GM19238 (cell line): Measurements from ENCODE around the gene SIPA1L2.

Experiments used
- DNase-seq: peaks from one replicate; pipeline ENCODE4 v3.0.0; 2011; ENCODE audit warnings: low spot score; ENCODE audit not compliant: insufficient read length

SIPA1L2 gene

DNA sequence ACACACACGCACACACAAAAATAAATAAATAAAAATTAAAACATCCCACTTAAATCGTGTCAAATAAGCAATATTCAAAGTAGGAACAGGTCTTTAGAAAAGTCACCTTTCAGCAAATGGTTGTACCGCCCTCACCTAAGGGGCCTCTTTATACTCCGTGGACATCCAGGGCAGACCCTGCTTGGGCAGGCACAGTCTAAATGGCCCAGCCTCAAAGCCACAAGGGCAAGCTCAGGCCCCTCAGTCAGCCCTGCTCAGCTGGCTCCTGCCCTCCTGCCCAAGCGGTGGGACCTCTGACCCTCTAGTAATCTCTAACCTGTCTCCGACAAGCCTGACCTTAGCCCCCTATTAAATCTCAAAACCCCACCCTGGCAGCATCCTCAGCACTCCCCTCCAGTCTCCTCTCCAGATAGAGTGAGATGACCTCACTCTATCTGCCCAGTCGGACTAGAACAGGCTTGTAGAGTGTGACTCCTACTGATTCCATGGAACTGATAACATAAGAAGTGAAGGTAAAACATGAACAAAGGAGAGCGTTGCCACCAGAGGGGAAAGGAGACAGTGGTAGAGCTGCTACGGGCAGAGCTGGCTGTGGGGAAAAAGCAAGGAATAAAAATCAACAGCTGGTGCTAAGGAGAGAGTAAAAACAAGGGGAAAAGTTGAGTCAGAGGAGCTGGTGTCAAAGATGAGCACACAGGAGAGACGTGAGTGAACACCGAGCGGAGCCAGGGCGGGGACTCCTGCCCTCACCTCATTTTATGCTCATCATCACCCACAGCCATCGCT is 36.0 kb downstream of the SIPA1L2 start:
- DNase-seq, result no peak

GRCh38 chr1:232591344-232591743 is 38.6 kb downstream of the SIPA1L2 start:
- DNase-seq, result no peak

GRCh38 chr1:232590744-232591082 is 39.2 kb downstream of the SIPA1L2 start:
- no peak for DNase-seq

- DNase-seq, result no peak
Measured at GRCh38 chr1:232589812-232590743, 39.9 kb downstream of the SIPA1L2 start.

- DNase-seq, result no peak
Measured at GRCh38 chr1:232589111-232589811, 40.7 kb downstream of the SIPA1L2 start.

DNA sequence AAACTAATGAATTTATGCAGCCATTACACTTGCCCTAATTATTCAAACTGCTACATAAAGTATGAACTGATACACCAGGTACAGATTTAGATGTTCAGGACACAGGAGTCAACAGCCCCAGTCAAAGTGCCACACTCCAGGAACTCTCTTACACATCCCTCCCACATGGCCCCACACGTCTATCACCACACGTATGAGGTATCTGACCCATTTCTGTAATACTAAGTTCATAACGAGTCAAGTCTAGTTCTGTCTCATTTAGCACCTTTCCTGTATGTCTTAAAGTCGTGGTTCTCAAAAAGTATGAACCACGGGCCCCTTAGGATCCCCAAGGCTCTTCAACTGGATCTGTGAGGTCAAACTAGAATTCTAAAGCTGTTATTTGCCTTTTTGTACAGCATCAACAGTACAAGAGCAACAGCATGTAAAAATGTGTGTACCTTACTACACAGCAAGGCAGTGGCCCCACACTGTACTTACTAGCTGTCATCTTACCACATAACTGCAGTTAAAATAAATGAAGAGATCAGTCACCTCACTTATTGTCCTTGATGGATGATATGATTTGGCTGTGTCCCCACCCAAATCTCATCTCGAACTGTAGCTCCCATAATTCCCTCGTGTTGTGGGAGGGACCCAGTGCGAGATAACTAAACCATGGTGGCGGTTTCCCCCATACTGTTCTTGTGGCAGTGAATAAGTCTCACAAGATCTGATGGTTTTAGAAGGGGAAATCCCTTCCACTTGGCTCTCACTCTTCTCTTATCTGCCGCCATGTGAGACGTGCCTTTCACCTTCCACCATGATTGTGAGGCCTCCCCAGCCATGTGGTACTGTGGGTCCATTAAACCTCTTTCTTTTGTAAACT is 42.6 kb downstream of the SIPA1L2 start:
- DNase-seq, result no peak

DNA sequence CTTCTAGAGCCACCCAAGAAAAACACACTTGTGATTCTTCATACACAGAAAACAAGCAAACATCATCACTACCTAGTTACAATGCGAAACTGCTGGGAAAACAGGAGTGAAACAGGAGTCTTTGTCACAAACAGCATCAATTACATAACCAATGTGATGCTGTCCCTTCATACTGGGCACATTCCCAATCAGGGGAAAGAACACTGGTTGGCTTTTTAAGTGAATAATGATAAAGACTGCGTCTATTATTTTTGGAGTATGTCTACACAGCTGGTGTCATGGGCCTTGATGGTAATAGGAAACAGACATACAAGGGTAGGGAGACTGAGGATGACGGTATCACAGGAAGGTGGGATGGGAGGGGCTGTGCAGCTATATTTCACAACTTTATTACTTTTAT is 43.3 kb downstream of the SIPA1L2 start:
- no peak for DNase-seq

GRCh38 chr1:232585486-232585885 is 44.4 kb downstream of the SIPA1L2 start:
- DNase-seq, result no peak

DNA sequence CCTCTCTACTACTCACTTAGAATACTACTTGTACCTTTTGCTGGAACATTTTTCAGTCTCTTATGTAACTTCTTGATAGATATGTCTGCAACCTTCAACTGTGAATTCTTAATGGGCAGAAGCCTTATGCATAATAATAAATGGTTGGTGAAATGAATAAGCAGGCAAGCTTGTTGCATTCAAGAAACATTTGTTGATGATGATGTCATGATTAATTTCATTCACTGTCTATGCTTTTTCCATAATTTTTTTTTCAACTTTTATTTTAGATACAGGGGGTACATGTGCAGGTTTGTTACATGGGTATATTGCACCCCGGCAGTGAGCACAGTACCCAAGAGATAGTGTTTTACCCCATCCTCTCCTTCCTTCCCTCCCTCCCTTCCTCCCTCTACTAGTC is 48.0 kb downstream of the SIPA1L2 start:
- DNase-seq, result no peak
